ENCODE data around the gene RANBP1. TPM values are rescaled to one million over a fixed set of nuclear protein-coding genes. Genes with fewer than 3 reads are reported as not detected.

Gene RANBP1
- total RNA-seq, result 85.6 and 108 TPM in 2 replicates

DNA sequence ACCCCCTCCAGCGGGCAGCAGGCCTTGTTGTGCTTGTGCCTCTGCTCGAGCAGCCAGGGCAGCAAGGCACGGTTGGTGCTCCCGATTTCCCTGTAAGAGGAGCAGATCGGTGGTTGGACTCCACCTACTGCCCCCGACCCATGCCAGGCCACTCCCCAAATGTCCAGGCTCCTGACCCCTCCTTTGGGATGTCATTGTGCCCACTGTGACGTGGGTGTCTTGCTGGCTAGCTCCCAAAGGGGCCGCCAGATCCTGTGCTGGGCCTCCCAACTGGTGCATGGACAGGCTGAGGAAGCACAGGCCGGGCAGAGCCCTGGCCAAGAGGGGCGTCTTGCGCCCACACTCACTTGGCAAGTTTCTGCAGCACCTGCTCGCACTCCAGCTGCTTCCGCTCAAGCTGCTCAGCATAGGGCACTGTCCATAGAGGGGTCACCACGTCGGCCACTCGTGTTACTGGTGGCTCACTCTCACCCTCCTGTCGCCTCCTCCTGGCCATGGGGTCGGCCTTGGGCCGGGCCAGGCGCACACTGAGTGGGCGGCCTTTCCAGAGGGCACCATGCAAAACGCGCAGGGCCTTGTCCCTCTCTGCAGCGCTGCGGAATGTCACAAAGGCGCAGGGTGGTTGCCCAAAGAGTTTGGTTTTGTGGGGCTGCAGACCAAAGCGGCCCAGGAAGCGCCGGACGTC, at the start of gene RANBP1:
Gene RANBP1, plus strand, starts transcription at position 414 of the 685 bp plus-strand sequence. Its CDS starts 81 bp downstream, at position 495.

DNA sequence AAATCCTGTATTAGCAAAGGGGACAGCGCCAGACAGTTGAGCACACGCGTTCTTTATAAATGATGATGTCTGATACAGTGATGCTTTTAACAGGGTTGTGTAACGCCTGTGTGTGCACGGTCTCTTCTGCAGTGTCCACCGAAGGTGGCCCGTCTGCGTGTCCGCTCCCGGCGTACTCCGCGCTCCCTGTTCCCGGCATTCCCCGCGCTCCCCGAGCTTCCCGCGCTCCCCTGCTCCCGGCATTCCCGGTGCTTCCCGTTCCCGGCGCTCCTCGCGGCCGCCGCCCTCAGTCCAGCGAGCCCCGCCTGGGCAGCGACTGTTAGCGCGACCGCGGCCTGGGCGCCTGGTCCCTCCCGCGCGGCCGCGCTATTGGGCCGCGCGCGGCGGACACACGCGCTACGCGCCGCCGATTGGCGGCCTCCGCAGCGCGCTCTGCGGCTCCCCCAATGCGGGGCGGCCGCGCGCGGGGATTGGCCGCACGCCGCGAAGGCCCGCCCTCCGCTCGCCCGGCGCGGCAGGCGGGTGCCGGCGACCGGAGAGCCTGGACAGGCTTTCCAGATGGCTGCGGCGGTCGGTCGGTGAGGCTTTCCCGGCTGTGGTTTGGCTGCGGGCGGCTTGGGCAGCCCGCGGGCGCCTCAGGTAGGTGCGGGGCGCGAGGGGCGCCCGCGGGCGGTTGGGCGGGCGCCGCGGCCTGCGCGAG, 36.0 kb upstream of the RANBP1 start, which contains the start of gene DGCR8:
Gene DGCR8, plus strand, starts transcription at position 497 of the 700 bp plus-strand sequence. CDS start 5,723 bp downstream, outside the sequence.

DNA sequence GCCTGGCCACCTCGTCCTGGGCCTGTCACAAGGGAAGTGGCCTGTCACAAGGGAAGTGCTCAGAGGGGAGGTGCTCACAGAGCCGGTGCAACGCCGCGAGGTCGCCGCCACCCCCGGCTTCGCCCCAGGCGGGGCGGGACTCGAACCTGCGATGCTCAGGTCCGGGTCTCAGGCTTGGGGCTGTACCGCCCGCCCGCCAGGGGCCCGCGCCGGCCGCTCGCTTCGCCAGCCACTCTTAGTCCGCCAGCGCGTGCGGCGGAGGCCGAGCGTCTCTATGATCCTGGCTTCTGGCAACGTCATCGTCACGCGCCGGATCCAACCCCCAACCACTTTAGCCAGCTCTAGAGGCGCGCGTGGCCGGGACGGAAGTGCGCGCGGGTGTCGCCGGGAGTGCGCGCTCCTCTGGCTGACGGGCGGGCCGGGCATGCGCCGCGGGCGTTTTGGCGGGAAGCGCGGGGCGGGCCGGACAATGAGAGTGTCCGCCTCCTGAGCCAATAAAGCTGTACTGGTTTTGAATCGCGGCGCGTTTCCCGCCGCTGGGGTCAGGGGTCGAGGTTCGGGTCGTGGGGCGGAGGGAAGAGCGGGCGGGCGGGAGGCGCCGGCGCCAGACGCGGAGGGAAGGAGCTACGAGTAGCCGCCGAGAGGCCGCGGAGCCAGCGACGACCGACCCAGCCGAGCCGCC, 1.2 kb downstream of the RANBP1 start, which contains the start of gene TRMT2A:
Gene TRMT2A, minus strand, starts transcription at position 276 of the 682 bp plus-strand sequence. CDS start 320 bp downstream, outside the sequence.

DNA sequence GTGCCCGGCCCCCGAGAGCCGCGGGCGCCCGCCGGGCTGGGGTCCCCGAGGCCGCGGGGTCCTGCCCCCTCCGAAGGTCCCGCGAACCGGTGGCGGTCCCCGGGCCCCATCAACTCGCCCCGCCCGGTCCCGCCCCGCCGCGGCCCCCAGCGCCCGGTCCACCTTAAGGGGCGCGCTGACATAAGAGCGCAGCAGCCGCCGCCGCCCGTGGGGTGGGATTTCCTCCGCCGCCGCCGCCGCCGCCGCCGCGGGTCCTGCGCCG, 15.6 kb downstream of the RANBP1 start, which contains the start of gene ZDHHC8:
Gene ZDHHC8, plus strand, starts transcription at position 208 of the 262 bp plus-strand sequence. CDS start 144 bp downstream, outside the sequence.

DNA sequence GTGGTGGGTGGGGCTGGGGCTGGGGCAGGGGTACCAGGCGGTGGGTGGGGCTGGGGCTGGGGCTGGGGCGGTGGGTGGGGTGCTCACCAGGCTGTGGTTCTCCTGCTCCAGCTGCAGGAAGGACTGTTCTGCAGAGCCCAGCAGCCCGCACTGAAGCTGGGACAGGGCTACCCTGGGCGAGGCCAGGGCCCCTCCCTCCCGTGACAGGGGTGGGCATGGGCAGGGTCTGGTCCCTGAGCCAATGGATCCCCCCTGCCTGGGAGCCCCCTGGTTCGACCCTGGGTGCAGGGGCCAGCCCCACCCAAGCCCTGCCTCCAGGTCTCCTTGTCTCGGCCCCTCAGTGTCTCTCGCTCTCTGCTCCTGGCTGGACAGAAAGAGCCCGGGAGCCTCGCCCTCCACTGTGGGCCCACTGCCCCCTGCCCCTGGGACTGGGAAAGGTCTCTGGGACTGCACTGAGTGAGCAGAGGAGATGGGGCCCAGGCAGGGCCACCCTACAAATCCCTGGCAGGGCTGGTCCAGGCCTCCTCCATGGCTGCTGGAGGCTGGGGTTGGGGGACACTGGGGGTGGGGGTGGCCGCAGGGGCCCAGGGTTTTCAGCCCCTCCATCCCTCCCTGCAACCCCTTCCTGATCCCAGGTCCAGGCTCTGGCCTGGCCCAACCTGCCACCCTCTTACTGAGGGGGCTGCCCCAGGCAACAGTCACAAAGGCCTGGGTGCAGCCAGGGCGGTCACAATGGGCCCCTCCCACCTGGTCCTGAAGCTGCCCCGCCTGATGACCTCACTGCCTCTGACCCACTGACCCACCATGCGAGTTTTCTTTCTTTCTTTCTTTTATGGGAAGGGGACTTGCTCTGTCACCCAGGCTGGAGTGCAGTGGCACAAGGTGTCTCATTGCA, 34.7 kb downstream of the RANBP1 start, which contains the start of gene CCDC188:
Gene CCDC188, minus strand, starts transcription at position 675 of the 895 bp plus-strand sequence. Its CDS starts 69 bp downstream, at position 606.

Other genes starting within 250 kb of the RANBP1 start
- 266 and 366 TPM in 2 replicates for gene COMT, start 174.3 kb upstream of the RANBP1 start, total RNA-seq
- 42.0 and 53.0 TPM in 2 replicates for gene TXNRD2, start 174.3 kb upstream of the RANBP1 start, total RNA-seq
- 46.2 and 46.5 TPM in 2 replicates for gene ARVCF, start 99.3 kb upstream of the RANBP1 start, total RNA-seq
- gene TANGO2, start 95.0 kb upstream of the RANBP1 start, total RNA-seq, result 43.2 and 53.5 TPM in 2 replicates
- gene DGCR8, start 35.9 kb upstream of the RANBP1 start, total RNA-seq, result 24.4 and 26.0 TPM in 2 replicates
- gene TRMT2A, start 1.1 kb downstream of the RANBP1 start, total RNA-seq, result 26.0 and 29.1 TPM in 2 replicates
- gene ZDHHC8, start 15.7 kb downstream of the RANBP1 start, total RNA-seq, result 3.4 and 3.5 TPM in 2 replicates
- 3.7 and 5.2 TPM in 2 replicates for gene CCDC188, start 35.0 kb downstream of the RANBP1 start, total RNA-seq
- 0.77 and 1.3 TPM in 2 replicates for gene RTN4R, start 152.2 kb downstream of the RANBP1 start, total RNA-seq
- gene DGCR6L, start 204.0 kb downstream of the RANBP1 start, total RNA-seq, result 42.0 and 43.2 TPM in 2 replicates

All from dermis lymphatic vessel endothelial cell (primary cell).